Spleen (tissue), 7 donors: ENCODE measurements around the gene SLC25A26.

Experiments
- POLR2AphosphoS5 ChIP-seq, 3 donors: sonication (generic); formaldehyde crosslinking; IDR thresholded peaks; one replicate each; pipeline ENCODE4 v1.5.1; 2017; ENCODE audit warnings: antibody characterized with exemption in 3 of 3
- TF ChIP-seq, protein P1 (sequence below), 11 experiments: fragments of 200-600 bp in 7 of 11; fragments of 450-650 bp in 4 of 11; sonication (generic) in 4 of 11; IDR thresholded peaks in 8 of 11; conservative IDR thresholded peaks in 3 of 11; 1 replicate in 7 of 11; 2 replicates in 4 of 11; pipeline versions ENCODE4 v1.4.0 to v1.8.0; 2016 to 2021; ENCODE audit warnings: antibody characterized with exemption in 11 of 11, inconsistent platforms in 4 of 11, mild to moderate bottlenecking in 1 of 11
- donor health status: DM: no; HTN: no; CAD: no; lungs with moderate emphysema.
- donor health status: DM: no; HTN: no; CAD: no.
- donor health status: DM: no; HTN: no; CAD: no.

DNA sequence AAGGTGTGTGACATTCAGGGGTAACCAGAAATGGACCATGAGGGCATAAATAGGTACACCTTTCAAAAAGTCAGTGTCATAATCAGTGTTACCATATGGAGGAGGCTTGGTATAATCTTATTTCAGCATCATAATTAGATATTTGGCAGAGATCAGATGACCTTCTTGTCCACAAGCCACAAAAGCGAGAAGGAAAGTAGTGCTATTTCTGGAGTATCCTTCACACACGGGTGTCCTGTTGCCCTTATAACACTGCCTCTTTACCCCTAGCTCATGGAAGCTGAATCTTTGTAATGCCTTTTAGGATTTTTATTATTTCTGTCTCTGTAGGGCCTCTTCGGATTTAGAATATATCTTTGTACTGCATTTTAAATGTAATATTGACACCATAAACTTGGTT, 147.2 kb downstream of the SLC25A26 start:
- TF ChIP-seq, protein P1, sequence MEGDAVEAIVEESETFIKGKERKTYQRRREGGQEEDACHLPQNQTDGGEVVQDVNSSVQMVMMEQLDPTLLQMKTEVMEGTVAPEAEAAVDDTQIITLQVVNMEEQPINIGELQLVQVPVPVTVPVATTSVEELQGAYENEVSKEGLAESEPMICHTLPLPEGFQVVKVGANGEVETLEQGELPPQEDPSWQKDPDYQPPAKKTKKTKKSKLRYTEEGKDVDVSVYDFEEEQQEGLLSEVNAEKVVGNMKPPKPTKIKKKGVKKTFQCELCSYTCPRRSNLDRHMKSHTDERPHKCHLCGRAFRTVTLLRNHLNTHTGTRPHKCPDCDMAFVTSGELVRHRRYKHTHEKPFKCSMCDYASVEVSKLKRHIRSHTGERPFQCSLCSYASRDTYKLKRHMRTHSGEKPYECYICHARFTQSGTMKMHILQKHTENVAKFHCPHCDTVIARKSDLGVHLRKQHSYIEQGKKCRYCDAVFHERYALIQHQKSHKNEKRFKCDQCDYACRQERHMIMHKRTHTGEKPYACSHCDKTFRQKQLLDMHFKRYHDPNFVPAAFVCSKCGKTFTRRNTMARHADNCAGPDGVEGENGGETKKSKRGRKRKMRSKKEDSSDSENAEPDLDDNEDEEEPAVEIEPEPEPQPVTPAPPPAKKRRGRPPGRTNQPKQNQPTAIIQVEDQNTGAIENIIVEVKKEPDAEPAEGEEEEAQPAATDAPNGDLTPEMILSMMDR (IDR thresholded peaks at IDR 0.05 in 8 of 11, conservative IDR thresholded peaks at IDR 0.05 in 3 of 11) = no peak
- no peak for TF ChIP-seq POLR2AphosphoS5 (IDR thresholded peaks at IDR 0.05)
